Measurements from ENCODE around the gene FBXO3. TPM values are rescaled to one million over a fixed set of nuclear protein-coding genes. Genes with fewer than 3 reads are reported as not detected.

The FBXO3 gene
- total and polyA plus RNA-seq, 2 experiments from 2014 or later: 12.5 to 28.4 TPM

DNA sequence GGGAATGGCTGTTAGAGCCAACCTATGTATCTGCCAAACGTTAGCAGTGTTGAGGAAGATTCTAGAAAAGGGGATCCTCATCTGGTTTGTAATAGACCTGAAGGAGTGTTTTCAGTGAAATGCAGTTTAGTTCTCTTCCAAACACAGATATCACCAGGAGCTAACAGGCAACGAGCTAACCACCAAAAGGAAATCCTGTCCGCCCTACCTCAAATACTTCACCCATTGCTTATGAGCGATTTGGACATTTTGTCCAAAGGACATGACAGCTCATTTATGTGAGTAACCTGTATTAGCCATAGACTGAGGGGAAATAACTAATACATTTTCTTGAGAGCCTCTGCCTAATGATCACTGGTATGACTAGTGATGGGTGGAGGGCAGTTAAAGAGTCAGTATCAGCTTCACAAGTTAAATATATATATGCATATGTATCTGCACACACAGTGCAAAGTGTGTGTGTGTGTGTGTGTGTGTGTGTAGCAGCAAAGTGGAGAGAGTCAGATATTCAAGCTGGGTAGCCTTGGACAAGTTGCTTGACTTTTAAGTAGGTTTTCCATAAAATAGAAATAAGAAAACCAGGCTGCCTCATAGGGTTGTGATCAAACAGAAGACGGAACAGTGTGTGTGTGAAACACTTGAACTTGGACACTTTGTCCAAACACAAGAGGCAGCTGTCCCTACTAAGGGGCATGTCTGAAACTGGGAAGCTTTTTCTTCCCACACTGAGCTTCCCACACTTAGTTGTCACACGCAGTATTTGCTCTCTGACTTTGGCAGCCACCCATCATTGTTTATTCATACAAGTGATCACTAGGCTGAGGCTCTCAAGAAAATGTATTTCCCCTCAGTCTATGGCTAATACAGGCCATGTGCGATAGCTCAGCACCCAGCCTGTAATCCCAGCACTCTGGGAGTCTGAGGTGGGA lies 72.8 kb downstream of the FBXO3 start:
- H3K36me3 ChIP-seq (ENCODE audit: insufficient read depth): no peaks in the 10 kb centered on the region
- 0 out of 2 replicates have a peak, but pooled peaks cover 4% of the 10 kb centered on the region for H3K9me2 ChIP-seq (ENCODE audit: insufficient read depth)
- peak overlapping the region; percentile 76 for H3K4me3 ChIP-seq
- Mint-ChIP-seq H3K4me3 (peak overlapping the region; percentile 81), H3K4me1 (peaks cover 25% of the 10 kb centered on the region; the same call in 2 of the 3 replicates), H3K27me3 (ENCODE audit: insufficient read depth, low read depth, poor library complexity) (peaks cover 12% of the 10 kb centered on the region), H3K27ac (peak overlapping the region; percentile 65; the same call in 1 of the 2 replicates), H3K36me3 (ENCODE audit: low read depth) (no peaks in the 10 kb centered on the region), H3K9me3 (no peaks in the 10 kb centered on the region; the same call in 2 of the 3 replicates)
- DNase-seq (ENCODE audit: low spot score) (no peak), ATAC-seq (no peak)
- peaks cover 10% of the 10 kb centered on the region for H3K27me3 ChIP-seq (ENCODE audit: insufficient read depth)
- H3F3A ChIP-seq (replicated peaks; ENCODE audit: low read depth): no peaks in the 10 kb centered on the region
- peaks cover 25% of the 10 kb centered on the region for H3K4me1 ChIP-seq (ENCODE audit: insufficient read depth)
- H4K20me1 ChIP-seq (replicated peaks; ENCODE audit: insufficient read depth): no peaks in the 10 kb centered on the region
- H3K27ac ChIP-seq (ENCODE audit: low read depth): peak overlapping the region; percentile 79; the same call in 1 of the 2 replicates
- H3K79me2 ChIP-seq (replicated peaks; ENCODE audit: insufficient read depth): no peaks in the 10 kb centered on the region
- H2AFZ ChIP-seq: peak overlapping the region; percentile 98
- H3K4me2 ChIP-seq: peak overlapping the region; percentile 82
- TF ChIP-seq POLR2AphosphoS5 (IDR thresholded peaks at IDR 0.05; ENCODE audit: low read depth): no peak
- TF ChIP-seq CREB1 (CRISPR knock-in tag; IDR thresholded peaks at IDR 0.05; ENCODE audit: low read depth): no peak

DNA sequence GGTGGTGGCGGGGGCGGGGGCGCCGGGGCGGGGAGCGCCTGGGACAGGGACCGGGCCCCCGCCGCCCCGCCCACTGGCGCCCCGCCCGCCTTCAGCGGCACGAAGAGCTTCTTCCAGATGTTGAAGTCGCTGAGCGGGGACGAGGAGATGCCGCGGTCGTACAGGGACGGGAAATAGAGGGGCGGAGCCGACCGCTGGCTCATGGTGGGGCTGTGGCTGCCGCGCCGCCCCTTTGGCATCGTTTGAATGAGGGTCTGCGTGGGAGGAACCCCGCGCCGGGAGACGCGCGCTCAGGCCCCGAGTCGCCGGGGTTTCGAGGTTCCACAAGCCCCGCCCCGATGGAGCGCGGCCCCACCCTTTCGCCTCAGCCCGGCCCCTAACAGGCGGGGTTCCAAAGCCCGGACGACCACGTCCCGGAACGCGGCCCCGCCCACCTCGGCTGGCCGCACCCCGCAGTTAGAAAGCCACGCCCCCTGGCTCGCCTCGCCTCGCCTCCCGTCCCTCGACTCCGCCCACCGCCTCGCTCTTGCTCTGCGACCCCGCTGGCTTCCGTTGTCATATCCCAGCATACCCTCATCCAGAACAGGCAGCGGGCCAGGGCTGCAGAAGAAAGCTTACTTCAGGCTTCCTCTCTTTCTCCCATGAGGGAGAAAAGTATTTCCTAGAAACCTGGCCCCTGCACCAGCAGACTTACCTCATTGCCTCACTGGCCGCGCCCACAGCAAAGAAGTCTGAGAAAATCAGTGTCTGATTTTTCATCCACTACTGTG lies 73.6 kb downstream of the FBXO3 start, which contains the start of gene C11orf91:
Gene C11orf91 (minus strand): TSS at position 325 of the 770 bp plus-strand sequence. CDS start 86 bp downstream, at position 239.
- H3K27ac ChIP-seq (ENCODE audit: low read depth): peak within 1 kb of the TSS; percentile 79; the same call in 1 of the 2 replicates
- no peak for TF ChIP-seq EZH2 (IDR thresholded peaks at IDR 0.05; ENCODE audit: low read depth, unreplicated experiment)
- TF ChIP-seq JUNB (IDR thresholded peaks at IDR 0.05; ENCODE audit: unreplicated experiment): no peak
- peak; percentile 89 for TF ChIP-seq POLR2AphosphoS5 (IDR thresholded peaks at IDR 0.05; ENCODE audit: low read depth)
- Mint-ChIP-seq H3K9me3 (no peaks in the 10 kb centered on the region; the same call in 2 of the 3 replicates), H3K27me3 (ENCODE audit: insufficient read depth, low read depth, poor library complexity) (peaks cover 12% of the 10 kb centered on the region), H3K4me3 (peak within 1 kb of the TSS; percentile 81), H3K27ac (peak within 1 kb of the TSS; percentile 65; the same call in 1 of the 2 replicates), H3K36me3 (ENCODE audit: low read depth) (no peaks in the 10 kb centered on the region), H3K4me1 (peaks cover 31% of the 10 kb centered on the region; the same call in 2 of the 3 replicates)
- 0 out of 2 replicates have a peak, but pooled peaks cover 4% of the 10 kb centered on the region for H3K9me2 ChIP-seq (ENCODE audit: insufficient read depth)
- H3K79me2 ChIP-seq (replicated peaks; ENCODE audit: insufficient read depth): no peaks in the 10 kb centered on the region
- DNase-seq (ENCODE audit: low spot score) (peak; percentile 98), ATAC-seq (peak; percentile 85)
- peak within 1 kb of the TSS; percentile 76 for H3K4me3 ChIP-seq
- no peaks in the 10 kb centered on the region for H3F3A ChIP-seq (replicated peaks; ENCODE audit: low read depth)
- H3K36me3 ChIP-seq (ENCODE audit: insufficient read depth): no peaks in the 10 kb centered on the region
- peak within 1 kb of the TSS; percentile 98 for H2AFZ ChIP-seq
- peaks cover 25% of the 10 kb centered on the region for H3K4me1 ChIP-seq (ENCODE audit: insufficient read depth)
- H3K27me3 ChIP-seq (ENCODE audit: insufficient read depth): peaks cover 10% of the 10 kb centered on the region
- no peaks in the 10 kb centered on the region for H4K20me1 ChIP-seq (replicated peaks; ENCODE audit: insufficient read depth)
- peak within 1 kb of the TSS; percentile 84 for H3K4me2 ChIP-seq

- Histone ChIP-seq H3K4me2 (peak overlapping the region; percentile 84), H3K4me3 (peak overlapping the region; percentile 76), H2AFZ (peak overlapping the region; percentile 93), H3K27ac (ENCODE audit: low read depth) (no peak overlapping the region), H3K79me2 (replicated peaks; ENCODE audit: insufficient read depth) (no peaks in the 10 kb centered on the region), H3K4me1 (ENCODE audit: insufficient read depth) (peaks cover 25% of the 10 kb centered on the region), H3K9me2 (ENCODE audit: insufficient read depth) (0 out of 2 replicates have a peak, but pooled peaks cover 4% of the 10 kb centered on the region), H4K20me1 (replicated peaks; ENCODE audit: insufficient read depth) (no peaks in the 10 kb centered on the region), H3F3A (replicated peaks; ENCODE audit: low read depth) (no peaks in the 10 kb centered on the region), H3K27me3 (ENCODE audit: insufficient read depth) (peaks cover 10% of the 10 kb centered on the region), H3K36me3 (ENCODE audit: insufficient read depth) (no peaks in the 10 kb centered on the region)
- H3K27me3 Mint-ChIP-seq (ENCODE audit: insufficient read depth, low read depth, poor library complexity): peaks cover 12% of the 10 kb centered on the region
- no peak overlapping the region for H3K27ac Mint-ChIP-seq
- no peaks in the 10 kb centered on the region for H3K36me3 Mint-ChIP-seq (ENCODE audit: low read depth)
- no peaks in the 10 kb centered on the region; the same call in 2 of the 3 replicates for H3K9me3 Mint-ChIP-seq
- peak overlapping the region; percentile 81 for H3K4me3 Mint-ChIP-seq
- peak; percentile 23; the same call in 2 of the 3 replicates for ATAC-seq
- H3K4me1 Mint-ChIP-seq: peaks cover 36% of the 10 kb centered on the region
- DNase-seq (ENCODE audit: low spot score): no peak
- TF ChIP-seq ZNF331 (CRISPR knock-in tag; IDR thresholded peaks at IDR 0.05; ENCODE audit: low read depth) (no peak), STAT1 (IDR thresholded peaks at IDR 0.05; ENCODE audit: unreplicated experiment) (no peak), REST (IDR thresholded peaks at IDR 0.05; ENCODE audit: unreplicated experiment) (no peak), POLR2AphosphoS5 (IDR thresholded peaks at IDR 0.05; ENCODE audit: low read depth) (no peak), ZNF114 (CRISPR knock-in tag; IDR thresholded peaks at IDR 0.05) (no peak)
These were observed 74.2 kb downstream of the FBXO3 start for GRCh38 chr11:33700063-33700501.
